ENCODE data around the gene LPCAT2.

Gene LPCAT2

GRCh38 chr16:55539488-55539887, 30.6 kb downstream of the LPCAT2 start:
- no peak overlapping the region for H3K4me3 ChIP-seq (ENCODE audit: low read depth, low read length)
- TF ChIP-seq POLR2A (IDR thresholded peaks at IDR 0.05; ENCODE audit: extremely low read depth, insufficient read length), result no peak
- no peak for TF ChIP-seq MYC (IDR thresholded peaks at IDR 0.05; ENCODE audit: low read depth, low read length)
- TF ChIP-seq, protein P1, sequence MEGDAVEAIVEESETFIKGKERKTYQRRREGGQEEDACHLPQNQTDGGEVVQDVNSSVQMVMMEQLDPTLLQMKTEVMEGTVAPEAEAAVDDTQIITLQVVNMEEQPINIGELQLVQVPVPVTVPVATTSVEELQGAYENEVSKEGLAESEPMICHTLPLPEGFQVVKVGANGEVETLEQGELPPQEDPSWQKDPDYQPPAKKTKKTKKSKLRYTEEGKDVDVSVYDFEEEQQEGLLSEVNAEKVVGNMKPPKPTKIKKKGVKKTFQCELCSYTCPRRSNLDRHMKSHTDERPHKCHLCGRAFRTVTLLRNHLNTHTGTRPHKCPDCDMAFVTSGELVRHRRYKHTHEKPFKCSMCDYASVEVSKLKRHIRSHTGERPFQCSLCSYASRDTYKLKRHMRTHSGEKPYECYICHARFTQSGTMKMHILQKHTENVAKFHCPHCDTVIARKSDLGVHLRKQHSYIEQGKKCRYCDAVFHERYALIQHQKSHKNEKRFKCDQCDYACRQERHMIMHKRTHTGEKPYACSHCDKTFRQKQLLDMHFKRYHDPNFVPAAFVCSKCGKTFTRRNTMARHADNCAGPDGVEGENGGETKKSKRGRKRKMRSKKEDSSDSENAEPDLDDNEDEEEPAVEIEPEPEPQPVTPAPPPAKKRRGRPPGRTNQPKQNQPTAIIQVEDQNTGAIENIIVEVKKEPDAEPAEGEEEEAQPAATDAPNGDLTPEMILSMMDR (IDR thresholded peaks at IDR 0.05; ENCODE audit: low read depth, low read length), result no peak
- peak; percentile 29 for DNase-seq (ENCODE audit: low read depth)

DNA sequence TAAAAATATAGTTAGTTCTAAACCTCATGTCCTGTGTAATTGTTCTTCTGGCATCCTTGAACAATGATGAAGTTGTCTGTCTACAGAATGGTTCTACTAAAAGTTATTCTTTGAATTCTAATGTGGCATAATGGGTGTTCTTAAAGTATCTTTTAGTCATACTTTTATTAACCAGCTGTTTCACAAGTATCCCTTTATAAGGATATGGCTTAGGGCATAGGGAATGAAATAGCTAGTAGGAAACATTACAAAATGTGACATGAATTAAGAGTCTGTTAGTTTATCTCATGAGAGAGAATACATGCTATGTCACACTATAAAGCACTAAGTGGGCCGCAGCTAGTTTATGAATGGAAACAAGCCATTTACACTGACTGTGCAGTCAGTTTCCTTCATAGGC, 31.3 kb downstream of the LPCAT2 start:
- no peak overlapping the region for H3K4me3 ChIP-seq (ENCODE audit: low read depth, low read length)
- DNase-seq (ENCODE audit: low read depth), result no peak
- TF ChIP-seq, protein P2, sequence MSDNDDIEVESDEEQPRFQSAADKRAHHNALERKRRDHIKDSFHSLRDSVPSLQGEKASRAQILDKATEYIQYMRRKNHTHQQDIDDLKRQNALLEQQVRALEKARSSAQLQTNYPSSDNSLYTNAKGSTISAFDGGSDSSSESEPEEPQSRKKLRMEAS (IDR thresholded peaks at IDR 0.05; ENCODE audit: low read depth, low read length), result no peak
- TF ChIP-seq MYC (IDR thresholded peaks at IDR 0.05; ENCODE audit: low read depth, low read length) (no peak), POLR2A (IDR thresholded peaks at IDR 0.05; ENCODE audit: extremely low read depth, insufficient read length) (no peak)
- TF ChIP-seq, protein P1 (IDR thresholded peaks at IDR 0.05; ENCODE audit: low read depth, low read length), result no peak

GRCh38 chr16:55542459-55543082, 33.7 kb downstream of the LPCAT2 start:
- H3K4me3 ChIP-seq (ENCODE audit: low read depth, low read length), result no peak overlapping the region
- DNase-seq (ENCODE audit: low read depth), result peak; percentile 8
- TF ChIP-seq MYC (IDR thresholded peaks at IDR 0.05; ENCODE audit: low read depth, low read length) (no peak), POLR2A (IDR thresholded peaks at IDR 0.05; ENCODE audit: extremely low read depth, insufficient read length) (no peak)

DNA sequence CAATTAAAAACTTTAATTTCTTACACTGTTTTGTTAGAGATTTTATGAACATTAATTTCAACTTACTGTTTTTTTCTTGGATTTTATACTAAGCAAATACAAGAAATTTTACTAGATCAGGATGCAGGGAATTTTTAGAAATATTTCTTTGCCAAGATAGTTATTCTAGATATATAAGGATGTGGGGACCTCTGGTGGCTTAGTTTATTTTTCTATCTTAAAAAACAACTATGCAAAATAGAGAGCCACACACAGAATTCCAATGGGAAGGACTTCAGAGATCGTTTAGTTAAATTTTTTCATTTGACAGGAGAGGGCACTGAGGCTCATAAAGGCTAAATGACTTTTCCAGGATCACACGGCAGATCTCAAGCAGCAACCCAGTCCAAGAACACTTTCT, 34.6 kb downstream of the LPCAT2 start:
- H3K4me3 ChIP-seq (ENCODE audit: low read depth, low read length), result no peak overlapping the region
- TF ChIP-seq, protein P1 (IDR thresholded peaks at IDR 0.05; ENCODE audit: low read depth, low read length), result no peak
- TF ChIP-seq, protein P2 (IDR thresholded peaks at IDR 0.05; ENCODE audit: low read depth, low read length), result no peak
- TF ChIP-seq MYC (IDR thresholded peaks at IDR 0.05; ENCODE audit: low read depth, low read length), result no peak
- TF ChIP-seq POLR2A (IDR thresholded peaks at IDR 0.05; ENCODE audit: extremely low read depth, insufficient read length), result no peak
- peak; percentile 21 for DNase-seq (ENCODE audit: low read depth)

GRCh38 chr16:55552621-55553020, 43.7 kb downstream of the LPCAT2 start:
- DNase-seq (ENCODE audit: low read depth), result no peak
- no peak for TF ChIP-seq POLR2A (IDR thresholded peaks at IDR 0.05; ENCODE audit: extremely low read depth, insufficient read length)
- no peak overlapping the region for H3K4me3 ChIP-seq (ENCODE audit: low read depth, low read length)

GRCh38 chr16:55555436-55555835, 46.6 kb downstream of the LPCAT2 start:
- TF ChIP-seq, protein P1 (IDR thresholded peaks at IDR 0.05; ENCODE audit: low read depth, low read length), result no peak
- no peak for TF ChIP-seq MYC (IDR thresholded peaks at IDR 0.05; ENCODE audit: low read depth, low read length)
- TF ChIP-seq POLR2A (IDR thresholded peaks at IDR 0.05; ENCODE audit: extremely low read depth, insufficient read length), result no peak
- TF ChIP-seq, protein P2 (IDR thresholded peaks at IDR 0.05; ENCODE audit: low read depth, low read length), result no peak
- H3K4me3 ChIP-seq (ENCODE audit: low read depth, low read length), result no peak overlapping the region
- no peak for DNase-seq (ENCODE audit: low read depth)

- TF ChIP-seq MYC (IDR thresholded peaks at IDR 0.05; ENCODE audit: low read depth, low read length) (no peak), POLR2A (IDR thresholded peaks at IDR 0.05; ENCODE audit: extremely low read depth, insufficient read length) (no peak)
- TF ChIP-seq, protein P2 (IDR thresholded peaks at IDR 0.05; ENCODE audit: low read depth, low read length), result no peak
- TF ChIP-seq, protein P1 (IDR thresholded peaks at IDR 0.05; ENCODE audit: low read depth, low read length), result no peak
- no peak overlapping the region for H3K4me3 ChIP-seq (ENCODE audit: low read depth, low read length)
- no peak for DNase-seq (ENCODE audit: low read depth)
Measured at GRCh38 chr16:55557186-55557585, 48.3 kb downstream of the LPCAT2 start.

All from NB4 (cell line).